Measurements from ENCODE around the gene HLA-DMA. TPM values are rescaled to one million over a fixed set of nuclear protein-coding genes. Genes with fewer than 3 reads are reported as not detected.

Gene HLA-DMA
- total RNA-seq, 1 experiment from 2014 or later, result 3.0 TPM

- intact Hi-C loops (cut with micrococcal nuclease), result loop anchor here (1.0 to 5.0 kb wide), 4 partner anchors 18 to 148 kb away; partner anchors contain the start of gene TAP2
- POLR2A ChIA-PET (ENCODE audit: unreplicated experiment), result interaction anchor here (0.6 to 2.0 kb wide), 4 partner anchors 13 to 66 kb away, joined by 4 to 59 read pairs (median 6); no protein-coding TSS in a partner anchor
These were observed 31.9 kb upstream of the HLA-DMA start for GRCh38 chr6:32984622-32985389.

GRCh38 chr6:32983964-32984621, 31.2 kb upstream of the HLA-DMA start:
- Histone ChIP-seq H4K20me1 (ENCODE audit: low read length) (peaks cover 50% of the 10 kb centered on the region), H3F3A (ENCODE audit: low read length, unreplicated experiment) (peaks cover 40% of the 10 kb centered on the region), H3K27ac (ENCODE audit: low read length) (no peak overlapping the region), H3K4me1 (ENCODE audit: insufficient read depth, low read length) (peaks cover 8% of the 10 kb centered on the region; the same call in 1 of the 2 replicates), H3K9me3 (ENCODE audit: low read length) (no peaks in the 10 kb centered on the region), H3K4me3 (ENCODE audit: low read length) (no peak overlapping the region), H3K9me2 (replicated peaks; ENCODE audit: low read length) (no peaks in the 10 kb centered on the region), H3K36me3 (ENCODE audit: low read depth, low read length) (peaks cover 25% of the 10 kb centered on the region), H2AFZ (ENCODE audit: low read length) (no peak overlapping the region), H3K79me2 (ENCODE audit: low read length) (peaks cover 15% of the 10 kb centered on the region; the same call in 1 of the 2 replicates), H3K27me3 (ENCODE audit: low read length) (no peaks in the 10 kb centered on the region), H3K4me2 (ENCODE audit: low read length) (peak overlapping the region; percentile 13; the same call in 1 of the 2 replicates), H3K9ac (ENCODE audit: low read length) (no peak overlapping the region)
- ChIA-PET POLR2A (ENCODE audit: unreplicated experiment) (interaction anchor here (0.6 to 2.0 kb wide), 4 partner anchors 13 to 66 kb away, joined by 4 to 59 read pairs (median 6); no protein-coding TSS in a partner anchor), CTCF (interaction anchor here (0.5 to 3.3 kb wide), 29 partner anchors 10 to 789 kb away, joined by 3 to 74 read pairs (median 6); partner anchors contain the start of genes HLA-DMA, HLA-DMB, PSMB9 and TAP1)
- DNase-seq (no peak), ATAC-seq (peak; percentile 25)
- intact Hi-C loops (cut with micrococcal nuclease), result loop anchor here (1.0 to 5.0 kb wide), 4 partner anchors 17 to 147 kb away; partner anchors contain the start of gene TAP2
- BruUV-seq (replicated peaks), result no TSS peak
- no peak for TF ChIP-seq EZH2 (IDR thresholded peaks at IDR 0.05; ENCODE audit: low read length, unreplicated experiment)
- TF ChIP-seq EZH2phosphoT487 (IDR thresholded peaks at IDR 0.05; ENCODE audit: borderline replicate concordance, low read length), result no peak
- TF ChIP-seq CTCF (conservative IDR thresholded peaks at IDR 0.05; ENCODE audit: low read depth, low read length), result no peak

More at GRCh38 chr6:32984622-32985389, 31.9 kb upstream of the HLA-DMA start:
- DNase-seq (peak; percentile 95), ATAC-seq (peak; percentile 95)
- peaks cover 43% of the 10 kb centered on the region for H4K20me1 ChIP-seq (ENCODE audit: low read length)
- H3F3A ChIP-seq (ENCODE audit: low read length, unreplicated experiment), result peaks cover 39% of the 10 kb centered on the region
- H3K9me2 ChIP-seq (replicated peaks; ENCODE audit: low read length), result no peaks in the 10 kb centered on the region
- peaks cover 18% of the 10 kb centered on the region for H3K36me3 ChIP-seq (ENCODE audit: low read depth, low read length)
- peaks cover 8% of the 10 kb centered on the region; the same call in 1 of the 2 replicates for H3K4me1 ChIP-seq (ENCODE audit: insufficient read depth, low read length)
- no peak overlapping the region for H3K27ac ChIP-seq (ENCODE audit: low read length)
- no peak overlapping the region for H3K4me3 ChIP-seq (ENCODE audit: low read length)
- no peak overlapping the region for H2AFZ ChIP-seq (ENCODE audit: low read length)
- H3K9ac ChIP-seq (ENCODE audit: low read length), result no peak overlapping the region
- no peaks in the 10 kb centered on the region for H3K9me3 ChIP-seq (ENCODE audit: low read length)
- TF ChIP-seq EZH2 (IDR thresholded peaks at IDR 0.05; ENCODE audit: low read length, unreplicated experiment) (no peak), CTCF (conservative IDR thresholded peaks at IDR 0.05; ENCODE audit: low read depth, low read length) (peak; percentile 94)
- BruUV-seq (replicated peaks), result no TSS peak
- CTCF ChIA-PET, result interaction anchor here (0.5 to 3.3 kb wide), 30 partner anchors 10 to 789 kb away, joined by 3 to 74 read pairs (median 6); partner anchors contain the start of genes HLA-DMA, HLA-DMB, PSMB9 and TAP1
- no peaks in the 10 kb centered on the region for H3K27me3 ChIP-seq (ENCODE audit: low read length)
- peak overlapping the region; percentile 13; the same call in 1 of the 2 replicates for H3K4me2 ChIP-seq (ENCODE audit: low read length)
- peaks cover 8% of the 10 kb centered on the region; the same call in 1 of the 2 replicates for H3K79me2 ChIP-seq (ENCODE audit: low read length)

All from PC-3 (cell line).